Panc1 (cell line): ENCODE results near the gene SERPINI2.

ENCODE experiments used
- POLR2AphosphoS5 ChIP-seq: IDR thresholded peaks from 2 replicates; pipeline ENCODE4 v1.6.1; 2012; ENCODE audit warnings: mild to moderate bottlenecking, low read depth, low read length, moderate library complexity
- SIN3A ChIP-seq: IDR thresholded peaks from 2 replicates; pipeline ENCODE4 v1.6.1; 2012; ENCODE audit warnings: low read depth, mild to moderate bottlenecking, low read length, moderate library complexity, borderline replicate concordance; ENCODE audit not compliant: insufficient read depth
- TCF7L2 ChIP-seq: IDR thresholded peaks from 2 replicates; pipeline ENCODE4 v1.6.1; 2011; ENCODE audit warnings: mild to moderate bottlenecking, low read depth, low read length, inconsistent platforms
- TF ChIP-seq, protein P1 (sequence below), 2 experiments: IDR thresholded peaks; 2 replicates each; pipeline ENCODE4 v1.6.1; 2011 to 2012; ENCODE audit warnings: low read depth in 2 of 2, control low read depth in 1 of 2, low read length in 1 of 2, mild to moderate bottlenecking in 1 of 2, moderate library complexity in 1 of 2; ENCODE audit not compliant: insufficient read depth in 1 of 2
- TF ChIP-seq, protein P2 (sequence below): fragments of 450-650 bp; IDR thresholded peaks from 2 replicates; pipeline ENCODE4 v1.5.1; 2017; ENCODE audit warnings: mild to moderate bottlenecking

DNA sequence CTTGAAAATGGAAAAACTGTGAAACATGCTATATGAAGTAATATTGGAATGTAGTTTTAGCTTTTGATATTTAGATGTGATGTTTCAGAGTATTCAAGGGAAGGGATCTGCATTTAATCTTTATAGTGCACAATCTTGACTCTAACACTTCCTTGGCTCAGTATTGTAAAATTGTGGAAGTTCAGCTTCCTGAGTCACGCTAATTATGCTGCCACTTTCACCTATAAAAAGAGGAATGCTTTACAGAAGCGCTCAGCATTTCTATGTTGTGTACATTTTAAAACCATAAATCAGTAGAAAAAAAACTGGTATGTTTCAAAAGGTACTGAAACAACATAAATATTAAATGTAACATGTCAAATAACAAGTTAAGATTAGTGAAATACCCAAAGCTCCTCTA, 32.6 kb downstream of the SERPINI2 start:
- TF ChIP-seq, protein P1, sequence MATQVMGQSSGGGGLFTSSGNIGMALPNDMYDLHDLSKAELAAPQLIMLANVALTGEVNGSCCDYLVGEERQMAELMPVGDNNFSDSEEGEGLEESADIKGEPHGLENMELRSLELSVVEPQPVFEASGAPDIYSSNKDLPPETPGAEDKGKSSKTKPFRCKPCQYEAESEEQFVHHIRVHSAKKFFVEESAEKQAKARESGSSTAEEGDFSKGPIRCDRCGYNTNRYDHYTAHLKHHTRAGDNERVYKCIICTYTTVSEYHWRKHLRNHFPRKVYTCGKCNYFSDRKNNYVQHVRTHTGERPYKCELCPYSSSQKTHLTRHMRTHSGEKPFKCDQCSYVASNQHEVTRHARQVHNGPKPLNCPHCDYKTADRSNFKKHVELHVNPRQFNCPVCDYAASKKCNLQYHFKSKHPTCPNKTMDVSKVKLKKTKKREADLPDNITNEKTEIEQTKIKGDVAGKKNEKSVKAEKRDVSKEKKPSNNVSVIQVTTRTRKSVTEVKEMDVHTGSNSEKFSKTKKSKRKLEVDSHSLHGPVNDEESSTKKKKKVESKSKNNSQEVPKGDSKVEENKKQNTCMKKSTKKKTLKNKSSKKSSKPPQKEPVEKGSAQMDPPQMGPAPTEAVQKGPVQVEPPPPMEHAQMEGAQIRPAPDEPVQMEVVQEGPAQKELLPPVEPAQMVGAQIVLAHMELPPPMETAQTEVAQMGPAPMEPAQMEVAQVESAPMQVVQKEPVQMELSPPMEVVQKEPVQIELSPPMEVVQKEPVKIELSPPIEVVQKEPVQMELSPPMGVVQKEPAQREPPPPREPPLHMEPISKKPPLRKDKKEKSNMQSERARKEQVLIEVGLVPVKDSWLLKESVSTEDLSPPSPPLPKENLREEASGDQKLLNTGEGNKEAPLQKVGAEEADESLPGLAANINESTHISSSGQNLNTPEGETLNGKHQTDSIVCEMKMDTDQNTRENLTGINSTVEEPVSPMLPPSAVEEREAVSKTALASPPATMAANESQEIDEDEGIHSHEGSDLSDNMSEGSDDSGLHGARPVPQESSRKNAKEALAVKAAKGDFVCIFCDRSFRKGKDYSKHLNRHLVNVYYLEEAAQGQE (IDR thresholded peaks at IDR 0.05; ENCODE audit: insufficient read depth in 1 of 2, low read depth in 2 of 2, low read length in 1 of 2) = no peak
- TF ChIP-seq, protein P2, sequence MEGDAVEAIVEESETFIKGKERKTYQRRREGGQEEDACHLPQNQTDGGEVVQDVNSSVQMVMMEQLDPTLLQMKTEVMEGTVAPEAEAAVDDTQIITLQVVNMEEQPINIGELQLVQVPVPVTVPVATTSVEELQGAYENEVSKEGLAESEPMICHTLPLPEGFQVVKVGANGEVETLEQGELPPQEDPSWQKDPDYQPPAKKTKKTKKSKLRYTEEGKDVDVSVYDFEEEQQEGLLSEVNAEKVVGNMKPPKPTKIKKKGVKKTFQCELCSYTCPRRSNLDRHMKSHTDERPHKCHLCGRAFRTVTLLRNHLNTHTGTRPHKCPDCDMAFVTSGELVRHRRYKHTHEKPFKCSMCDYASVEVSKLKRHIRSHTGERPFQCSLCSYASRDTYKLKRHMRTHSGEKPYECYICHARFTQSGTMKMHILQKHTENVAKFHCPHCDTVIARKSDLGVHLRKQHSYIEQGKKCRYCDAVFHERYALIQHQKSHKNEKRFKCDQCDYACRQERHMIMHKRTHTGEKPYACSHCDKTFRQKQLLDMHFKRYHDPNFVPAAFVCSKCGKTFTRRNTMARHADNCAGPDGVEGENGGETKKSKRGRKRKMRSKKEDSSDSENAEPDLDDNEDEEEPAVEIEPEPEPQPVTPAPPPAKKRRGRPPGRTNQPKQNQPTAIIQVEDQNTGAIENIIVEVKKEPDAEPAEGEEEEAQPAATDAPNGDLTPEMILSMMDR = no peak
- TF ChIP-seq POLR2AphosphoS5 (no peak), SIN3A (no peak), TCF7L2 (no peak)
